Stimulated activated CD4-positive, alpha-beta T cell treated with anti-CD3 and anti-CD28 coated beads, TNF-alpha, amount 100 ng/mL, for 1 hour (primary cell): ENCODE data around the gene ATG5.
"Not testable (repeated sequence)": the region's sequence is repeated elsewhere in the genome, so short reads cannot be mapped to it uniquely, and the experiment has no call there.

Experiments used
- DNase-seq, 3 donors: peaks; one replicate each; pipeline ENCODE4 v3.0.0-alpha.2; 2020; ENCODE audit warnings: low read depth in 3 of 3, low spot score in 1 of 3

ATG5 gene

GRCh38 chr6:106160189-106160588, 165.4 kb downstream of the ATG5 start:
- no peak for DNase-seq

- DNase-seq: no peak
These were observed 166.0 kb downstream of the ATG5 start for GRCh38 chr6:106159531-106159940.

GRCh38 chr6:106158816-106159215, 166.7 kb downstream of the ATG5 start:
- DNase-seq: no peak

GRCh38 chr6:106156863-106157262, 168.7 kb downstream of the ATG5 start:
- DNase-seq: no peak

- no peak for DNase-seq
These were observed 169.1 kb downstream of the ATG5 start for GRCh38 chr6:106156413-106156812.

GRCh38 chr6:106155219-106155830, 170.2 kb downstream of the ATG5 start:
- DNase-seq: no peak

GRCh38 chr6:106154326-106154725, 171.2 kb downstream of the ATG5 start:
- DNase-seq: no peak

- DNase-seq: no peak
These were observed 172.6 kb downstream of the ATG5 start for GRCh38 chr6:106152952-106153351.

- not testable (repeated sequence) for DNase-seq
These were observed 173.1 kb downstream of the ATG5 start for GRCh38 chr6:106152476-106152875.

- no peak for DNase-seq
These were observed 176.0 kb downstream of the ATG5 start for GRCh38 chr6:106149472-106150069.

- DNase-seq: no peak
These were observed 178.1 kb downstream of the ATG5 start for GRCh38 chr6:106147476-106147875.

GRCh38 chr6:106146852-106147351, 178.7 kb downstream of the ATG5 start:
- no peak for DNase-seq

- no peak for DNase-seq
These were observed 179.8 kb downstream of the ATG5 start for GRCh38 chr6:106145741-106146227.

GRCh38 chr6:106145144-106145543, 180.4 kb downstream of the ATG5 start:
- no peak for DNase-seq

GRCh38 chr6:106143665-106144064, 181.9 kb downstream of the ATG5 start:
- DNase-seq: no peak

- no peak for DNase-seq
These were observed 182.6 kb downstream of the ATG5 start for GRCh38 chr6:106142876-106143431.

GRCh38 chr6:106141441-106142237, 183.9 kb downstream of the ATG5 start:
- DNase-seq: no peak

GRCh38 chr6:106138151-106138550, 187.4 kb downstream of the ATG5 start:
- DNase-seq: no peak

- no peak for DNase-seq
These were observed 188.7 kb downstream of the ATG5 start for GRCh38 chr6:106136845-106137244.

GRCh38 chr6:106135911-106136571, 189.5 kb downstream of the ATG5 start:
- no peak for DNase-seq
